Neuron (in vitro differentiated cells): Measurements from ENCODE around the gene SUCLG2.
"Not testable (repeated sequence)": the region's sequence is repeated elsewhere in the genome, so short reads cannot be mapped to it uniquely, and the experiment has no call there.

Experiments
- H2AFZ ChIP-seq: one replicate; pipeline ENCODE4 v1.6.1; 2013; ENCODE audit warnings: low read depth, mild to moderate bottlenecking, inconsistent platforms, low read length, moderate library complexity
- H3K27me3 ChIP-seq: one replicate; pipeline ENCODE4 v1.6.1; 2013; ENCODE audit warnings: low read length; ENCODE audit not compliant: insufficient read depth
- H3K36me3 ChIP-seq: one replicate; pipeline ENCODE4 v1.6.1; 2013; ENCODE audit warnings: low read length; ENCODE audit not compliant: insufficient read depth
- H3K4me1 ChIP-seq: one replicate; pipeline ENCODE4 v1.6.1; 2013; ENCODE audit warnings: low read length; ENCODE audit not compliant: insufficient read depth
- H3K4me3 ChIP-seq: 2 replicates; pipeline ENCODE4 v1.5.1; 2013; ENCODE audit warnings: mild to moderate bottlenecking, low read length, moderate library complexity
- H3K9me3 ChIP-seq: one replicate; pipeline ENCODE4 v1.6.1; 2013; ENCODE audit warnings: low read length

Gene SUCLG2

DNA sequence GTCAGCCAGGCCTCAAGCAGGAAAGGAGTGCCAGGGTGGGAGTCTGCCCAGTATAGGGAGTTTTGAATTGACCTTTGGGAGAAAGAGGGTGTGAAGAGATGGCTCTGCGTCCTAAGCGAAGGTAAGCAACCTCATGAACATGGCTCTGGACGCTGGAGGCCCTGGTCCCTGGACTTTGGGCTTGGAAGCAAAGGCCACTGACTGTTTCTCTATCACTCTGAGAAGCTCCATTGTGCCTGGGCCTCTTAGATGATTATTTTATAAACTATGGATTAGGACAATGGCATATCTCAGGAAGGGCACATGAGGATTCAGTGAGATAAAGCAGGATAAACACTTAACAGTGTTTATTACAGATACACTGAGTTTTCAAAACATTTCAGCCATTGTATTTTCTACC lies 59.0 kb downstream of the SUCLG2 start:
- H2AFZ ChIP-seq = no peak overlapping the region
- peaks cover 2% of the 10 kb centered on the region for H3K36me3 ChIP-seq

DNA sequence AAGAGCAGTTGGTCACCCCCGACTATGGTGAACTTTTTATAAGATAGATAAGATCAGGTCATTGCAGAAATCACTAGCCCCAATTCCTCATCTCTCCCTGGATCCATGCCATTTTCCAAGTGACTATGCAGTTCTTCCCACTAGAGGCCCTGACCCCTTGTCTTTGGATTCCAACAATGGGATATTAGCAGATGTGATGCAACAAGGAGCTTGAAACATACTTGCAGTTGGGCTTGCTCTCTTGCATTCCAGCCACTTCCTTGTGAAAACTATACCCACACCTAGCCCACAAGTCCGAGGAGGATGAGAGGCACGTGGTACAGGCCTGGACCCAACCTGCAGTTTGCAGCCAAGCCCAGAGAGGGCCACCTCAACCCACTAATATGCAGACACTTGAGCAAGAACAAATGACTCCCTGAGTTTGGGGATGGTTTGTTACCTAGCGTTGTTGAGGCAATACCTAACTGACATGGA lies 60.6 kb downstream of the SUCLG2 start:
- H3K4me1 ChIP-seq = no peaks in the 10 kb centered on the region
- H2AFZ ChIP-seq = no peak overlapping the region
- no peaks in the 10 kb centered on the region for H3K27me3 ChIP-seq
- H3K4me3 ChIP-seq = no peak overlapping the region
- peaks cover 2% of the 10 kb centered on the region for H3K36me3 ChIP-seq
- no peaks in the 10 kb centered on the region for H3K9me3 ChIP-seq

More for the DNA sequence above, 59.0 kb downstream of the SUCLG2 start:
- Histone ChIP-seq H3K4me3 (no peak overlapping the region), H3K4me1 (no peaks in the 10 kb centered on the region), H3K27me3 (no peaks in the 10 kb centered on the region), H3K9me3 (no peaks in the 10 kb centered on the region)

DNA sequence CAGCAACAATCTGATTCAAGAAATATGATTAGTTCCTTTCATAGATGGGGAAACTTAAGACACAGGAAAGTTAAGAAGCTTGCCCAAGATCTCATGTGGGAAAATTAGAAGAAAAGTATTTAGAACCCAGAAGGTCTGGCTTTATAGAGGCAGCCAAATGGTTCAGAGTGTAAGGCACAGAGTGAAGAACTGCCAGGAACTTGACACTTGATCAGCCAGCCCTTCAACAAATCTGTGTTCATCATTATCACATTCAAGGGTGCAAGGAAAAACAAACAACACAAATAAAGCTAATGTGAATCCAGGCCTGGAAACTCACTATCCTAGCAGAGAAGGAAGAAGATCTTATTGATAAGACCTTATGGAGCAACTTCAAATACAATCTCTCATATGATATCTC lies 62.4 kb downstream of the SUCLG2 start:
- Histone ChIP-seq H3K27me3 (no peaks in the 10 kb centered on the region), H3K4me1 (no peaks in the 10 kb centered on the region), H3K4me3 (no peak overlapping the region)

GRCh38 chr3:67587811-67588210 lies 66.6 kb downstream of the SUCLG2 start:
- Histone ChIP-seq H3K4me1 (no peaks in the 10 kb centered on the region), H3K4me3 (no peak overlapping the region), H2AFZ (no peak overlapping the region), H3K36me3 (no peaks in the 10 kb centered on the region), H3K9me3 (no peaks in the 10 kb centered on the region), H3K27me3 (no peaks in the 10 kb centered on the region)

More for the DNA sequence above, 62.4 kb downstream of the SUCLG2 start:
- H3K36me3 ChIP-seq = no peaks in the 10 kb centered on the region
- no peak overlapping the region for H2AFZ ChIP-seq
- H3K9me3 ChIP-seq = no peaks in the 10 kb centered on the region

- Histone ChIP-seq H3K27me3 (no peaks in the 10 kb centered on the region), H3K4me1 (no peaks in the 10 kb centered on the region), H3K4me3 (no peak overlapping the region), H3K36me3 (no peaks in the 10 kb centered on the region), H2AFZ (no peak overlapping the region), H3K9me3 (no peaks in the 10 kb centered on the region)
Measured at GRCh38 chr3:67587301-67587700, 67.1 kb downstream of the SUCLG2 start.

DNA sequence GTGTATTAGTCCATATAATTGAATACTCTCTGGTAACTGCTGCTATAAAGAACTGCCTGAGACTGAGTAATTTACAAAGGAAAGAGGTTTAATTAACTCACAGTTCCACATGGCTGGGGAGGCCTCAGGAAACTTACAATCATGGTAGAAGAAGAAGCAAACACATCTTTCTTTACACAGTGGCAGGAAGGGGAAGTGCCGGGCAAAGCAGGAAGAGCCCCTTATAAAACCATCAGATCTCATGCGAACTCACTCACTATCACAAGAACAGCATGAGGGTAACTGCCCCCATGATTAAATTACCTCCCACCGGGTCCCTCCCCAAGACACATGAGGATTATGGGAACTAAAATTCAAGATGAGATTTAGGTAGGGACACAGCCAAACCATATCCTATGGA lies 69.8 kb downstream of the SUCLG2 start:
- not testable (repeated sequence) for H2AFZ ChIP-seq, H3K4me3 ChIP-seq, H3K27me3 ChIP-seq, H3K9me3 ChIP-seq, H3K4me1 ChIP-seq, H3K36me3 ChIP-seq

- H3K9me3 ChIP-seq = no peaks in the 10 kb centered on the region
- no peak overlapping the region for H2AFZ ChIP-seq
- H3K4me3 ChIP-seq = no peak overlapping the region
- H3K27me3 ChIP-seq = no peaks in the 10 kb centered on the region
- H3K36me3 ChIP-seq = no peaks in the 10 kb centered on the region
- H3K4me1 ChIP-seq = peaks cover 20% of the 10 kb centered on the region
Measured at GRCh38 chr3:67580430-67581000, 73.9 kb downstream of the SUCLG2 start.

GRCh38 chr3:67578416-67578815 lies 76.0 kb downstream of the SUCLG2 start:
- no peak overlapping the region for H3K4me3 ChIP-seq
- no peaks in the 10 kb centered on the region for H3K36me3 ChIP-seq
- H3K27me3 ChIP-seq = no peaks in the 10 kb centered on the region
- no peaks in the 10 kb centered on the region for H3K9me3 ChIP-seq
- no peak overlapping the region for H2AFZ ChIP-seq
- H3K4me1 ChIP-seq = peaks cover 21% of the 10 kb centered on the region

DNA sequence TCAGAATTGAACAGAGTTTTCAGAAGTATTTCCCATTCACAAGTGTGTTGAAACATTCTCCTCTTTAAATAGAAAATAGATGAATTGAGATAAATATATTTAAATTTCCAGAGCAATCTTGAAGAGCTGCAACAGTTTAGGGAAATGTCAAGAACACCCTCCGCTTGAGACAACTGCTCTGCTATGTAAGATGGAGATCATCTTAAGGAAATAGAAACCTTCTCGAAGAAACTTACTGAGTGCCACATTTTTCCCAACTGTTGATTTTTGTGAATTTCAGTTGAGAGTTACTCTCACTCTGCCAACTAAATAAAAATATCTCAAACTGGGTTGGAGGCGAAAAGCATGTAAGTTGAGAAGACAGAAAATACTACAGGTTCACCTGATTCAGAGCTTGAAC lies 78.0 kb downstream of the SUCLG2 start:
- Histone ChIP-seq H3K27me3 (no peaks in the 10 kb centered on the region), H3K4me1 (peaks cover 21% of the 10 kb centered on the region), H3K9me3 (no peaks in the 10 kb centered on the region), H3K4me3 (no peak overlapping the region), H3K36me3 (no peaks in the 10 kb centered on the region), H2AFZ (no peak overlapping the region)

DNA sequence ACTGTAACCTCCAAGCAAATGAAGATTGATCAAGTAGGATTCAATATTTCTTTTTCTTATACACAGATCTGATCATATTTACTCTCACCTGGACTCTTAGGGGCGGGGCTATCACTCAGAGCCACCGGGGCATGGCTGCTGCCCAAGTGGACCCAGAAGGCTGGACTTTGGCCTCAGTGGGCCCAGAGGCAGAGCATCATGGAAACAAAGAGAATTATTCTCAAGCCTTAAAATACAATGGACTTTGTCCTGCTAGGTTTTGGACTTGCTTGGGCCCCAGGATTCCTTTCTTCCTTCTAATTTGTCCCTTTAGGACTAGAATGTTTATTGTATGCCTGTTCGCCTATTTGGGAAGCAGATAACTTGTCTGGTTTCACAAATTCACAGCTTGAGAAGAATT lies 85.1 kb downstream of the SUCLG2 start:
- Histone ChIP-seq H3K36me3 (no peaks in the 10 kb centered on the region), H3K4me3 (no peak overlapping the region), H2AFZ (no peak overlapping the region), H3K9me3 (no peaks in the 10 kb centered on the region), H3K4me1 (peaks cover 9% of the 10 kb centered on the region), H3K27me3 (no peaks in the 10 kb centered on the region)

GRCh38 chr3:67567893-67568292 lies 86.5 kb downstream of the SUCLG2 start:
- no peaks in the 10 kb centered on the region for H3K27me3 ChIP-seq
- H3K36me3 ChIP-seq = no peaks in the 10 kb centered on the region
- no peak overlapping the region for H2AFZ ChIP-seq
- H3K4me3 ChIP-seq = no peak overlapping the region
- peaks cover 9% of the 10 kb centered on the region for H3K4me1 ChIP-seq
- H3K9me3 ChIP-seq = no peaks in the 10 kb centered on the region

DNA sequence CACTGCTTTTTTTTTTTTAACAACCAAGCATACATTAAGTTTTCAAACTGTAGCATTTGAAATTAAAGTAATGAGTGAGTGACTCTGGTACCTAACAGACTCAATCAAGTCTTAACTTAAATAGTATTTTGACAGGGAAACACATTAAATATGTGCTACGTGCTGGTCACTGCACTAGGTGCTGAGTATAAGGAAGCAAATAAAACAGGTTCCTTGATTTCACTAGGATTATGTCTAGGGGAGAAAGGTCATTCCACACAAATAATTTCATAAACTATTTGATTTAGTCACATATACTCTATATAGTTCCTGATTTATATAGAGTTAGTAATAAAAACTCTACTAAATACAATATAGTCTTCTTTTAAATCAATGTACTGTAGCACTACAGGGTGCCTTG lies 89.4 kb downstream of the SUCLG2 start:
- Histone ChIP-seq H3K36me3 (no peaks in the 10 kb centered on the region), H3K4me1 (peaks cover 9% of the 10 kb centered on the region), H3K27me3 (no peaks in the 10 kb centered on the region), H3K4me3 (no peak overlapping the region), H3K9me3 (no peaks in the 10 kb centered on the region), H2AFZ (no peak overlapping the region)

DNA sequence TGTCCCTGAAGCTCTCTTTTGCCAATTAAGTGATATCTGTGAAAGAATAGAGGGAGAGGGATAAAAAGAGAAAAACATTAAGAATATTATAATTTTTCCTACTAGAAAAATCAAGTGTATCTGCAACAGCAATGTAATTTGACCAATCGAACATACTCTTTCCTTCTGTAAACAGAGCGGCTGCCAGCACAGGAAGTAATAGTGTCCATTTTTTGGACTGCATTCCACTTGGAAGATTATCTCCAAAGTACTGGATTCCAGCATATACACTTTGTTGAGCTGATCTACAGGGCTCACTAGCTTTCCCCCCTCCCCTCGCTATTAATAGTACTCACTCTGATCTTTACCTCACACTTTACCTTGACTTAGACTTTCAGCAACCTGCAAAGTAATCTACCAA lies 90.4 kb downstream of the SUCLG2 start:
- no peaks in the 10 kb centered on the region for H3K36me3 ChIP-seq
- peaks cover 9% of the 10 kb centered on the region for H3K4me1 ChIP-seq

DNA sequence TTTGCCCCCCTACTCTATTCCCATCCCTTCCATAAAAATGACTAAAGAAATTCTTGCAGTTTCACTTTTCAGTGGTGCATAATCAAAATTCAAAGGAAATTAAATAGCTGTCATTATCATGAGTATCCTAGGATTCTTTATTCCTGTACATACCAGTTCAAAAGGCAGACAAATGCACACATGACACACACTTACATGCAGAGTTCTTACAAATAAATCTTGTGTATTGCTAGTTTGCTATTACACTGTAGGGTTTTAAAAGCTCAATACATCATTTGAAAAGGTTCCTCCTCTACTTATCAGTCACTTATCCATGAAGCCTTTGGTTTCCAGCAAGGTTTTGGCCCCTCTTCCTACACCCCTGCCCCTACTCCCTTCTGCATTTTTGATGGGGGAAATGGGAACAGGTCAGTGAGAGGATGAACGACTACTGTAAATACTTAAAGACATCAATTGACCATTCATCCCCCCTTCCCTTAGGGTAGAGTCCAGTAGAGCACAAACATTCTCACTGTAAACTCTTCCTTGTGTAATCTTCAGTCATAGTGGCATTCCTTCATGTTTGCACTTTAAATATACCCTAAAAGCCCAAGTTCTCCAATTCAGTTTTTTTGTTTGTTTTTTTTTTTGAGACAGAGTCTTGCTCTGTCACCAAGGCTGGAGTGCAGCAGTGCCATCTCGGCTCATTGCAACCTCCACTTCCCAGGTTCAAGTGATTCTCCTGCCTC lies 92.6 kb downstream of the SUCLG2 start:
- H3K9me3 ChIP-seq = no peaks in the 10 kb centered on the region
- H3K4me1 ChIP-seq = peaks cover 15% of the 10 kb centered on the region
- no peaks in the 10 kb centered on the region for H3K36me3 ChIP-seq
- H3K4me3 ChIP-seq = no peak overlapping the region
- H3K27me3 ChIP-seq = no peaks in the 10 kb centered on the region
- H2AFZ ChIP-seq = no peak overlapping the region

More for the DNA sequence above, 90.4 kb downstream of the SUCLG2 start:
- H3K4me3 ChIP-seq = no peak overlapping the region
- H3K9me3 ChIP-seq = no peaks in the 10 kb centered on the region
- H3K27me3 ChIP-seq = no peaks in the 10 kb centered on the region
- H2AFZ ChIP-seq = no peak overlapping the region
